SH-SY5Y (cell line): Measurements from ENCODE around the gene CELSR1.
A peak's percentile ranks its signal among the peaks of the same experiment; 100 is the strongest.

Experiments
- GATA2 ChIP-seq: IDR thresholded peaks from 2 replicates; pipeline ENCODE4 v1.6.1; 2011; ENCODE audit warnings: mild to moderate bottlenecking, low read depth, low read length
- GATA3 ChIP-seq: IDR thresholded peaks from 2 replicates; pipeline ENCODE4 v1.6.1; 2011; ENCODE audit warnings: low read depth, mild to moderate bottlenecking, low read length, moderate library complexity

The CELSR1 gene

DNA sequence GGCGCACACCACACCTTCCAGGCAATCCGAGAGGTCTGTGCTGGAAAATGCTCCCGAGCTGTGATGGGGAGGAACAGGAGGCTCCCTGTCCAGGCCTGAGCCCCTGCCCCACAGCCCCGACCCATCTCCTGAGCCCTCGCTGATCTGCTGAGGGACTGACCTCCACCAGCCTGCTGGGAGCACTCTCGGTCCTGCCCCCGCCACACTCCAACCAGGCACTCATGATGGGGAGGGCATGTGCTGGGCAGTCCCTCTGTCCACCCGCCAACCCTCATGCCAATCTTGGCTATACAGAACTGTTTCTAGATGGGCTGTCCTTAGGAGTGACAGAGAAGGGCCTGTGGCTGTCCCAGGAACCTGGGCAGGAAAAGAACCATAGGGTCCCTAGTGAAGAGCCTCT is 131.1 kb downstream of the CELSR1 start:
- TF ChIP-seq GATA2 (no peak), GATA3 (no peak)

GRCh38 chr22:46405901-46406300 is 131.5 kb downstream of the CELSR1 start:
- TF ChIP-seq GATA3 (no peak), GATA2 (no peak)

DNA sequence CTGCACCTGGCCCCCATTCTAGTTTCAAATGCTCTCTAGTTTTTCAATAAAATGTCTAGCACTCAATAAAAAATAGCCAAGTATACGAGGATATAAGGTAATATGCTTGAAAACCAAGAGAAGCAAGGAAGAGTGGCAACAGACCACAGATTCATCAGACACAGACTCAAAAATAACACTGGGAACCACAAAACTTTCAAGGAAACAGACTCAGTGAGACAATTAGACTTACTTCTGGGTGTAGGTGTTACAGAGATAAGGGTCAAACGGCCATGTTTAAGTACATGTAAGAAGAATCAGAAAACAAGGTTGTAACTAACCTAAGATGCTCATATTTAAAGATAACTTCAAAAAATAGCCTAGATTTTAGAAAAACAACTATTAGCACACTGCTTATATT is 134.9 kb downstream of the CELSR1 start:
- no peak for TF ChIP-seq GATA2
- TF ChIP-seq GATA3, result no peak

GRCh38 chr22:46401370-46401769 is 136.1 kb downstream of the CELSR1 start:
- TF ChIP-seq GATA2 (no peak), GATA3 (no peak)

GRCh38 chr22:46399251-46400024 is 138.0 kb downstream of the CELSR1 start:
- no peak for TF ChIP-seq GATA2
- TF ChIP-seq GATA3, result no peak

DNA sequence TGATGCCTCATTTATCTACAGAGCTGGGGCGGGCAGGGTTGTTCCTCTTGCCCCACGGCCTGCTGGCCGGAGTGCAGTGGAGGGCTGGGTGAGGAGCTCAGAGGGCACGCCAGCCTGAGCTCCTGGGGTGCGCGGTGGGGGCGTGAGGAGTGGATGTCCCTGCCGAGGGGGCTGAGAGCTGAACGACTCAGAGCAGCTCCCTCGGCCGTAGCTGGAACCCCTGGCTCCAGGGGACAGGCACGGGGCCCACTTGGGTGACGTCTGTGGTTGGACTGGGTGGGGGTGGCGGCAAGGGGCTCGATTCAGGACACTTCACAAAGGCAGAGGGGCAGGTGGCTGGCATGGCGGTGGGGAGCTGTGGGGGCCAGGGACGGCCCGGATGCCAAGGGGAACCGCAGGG is 139.5 kb downstream of the CELSR1 start:
- TF ChIP-seq GATA2 (no peak), GATA3 (no peak)

GRCh38 chr22:46397514-46397913 is 139.9 kb downstream of the CELSR1 start:
- no peak for TF ChIP-seq GATA2
- no peak for TF ChIP-seq GATA3

DNA sequence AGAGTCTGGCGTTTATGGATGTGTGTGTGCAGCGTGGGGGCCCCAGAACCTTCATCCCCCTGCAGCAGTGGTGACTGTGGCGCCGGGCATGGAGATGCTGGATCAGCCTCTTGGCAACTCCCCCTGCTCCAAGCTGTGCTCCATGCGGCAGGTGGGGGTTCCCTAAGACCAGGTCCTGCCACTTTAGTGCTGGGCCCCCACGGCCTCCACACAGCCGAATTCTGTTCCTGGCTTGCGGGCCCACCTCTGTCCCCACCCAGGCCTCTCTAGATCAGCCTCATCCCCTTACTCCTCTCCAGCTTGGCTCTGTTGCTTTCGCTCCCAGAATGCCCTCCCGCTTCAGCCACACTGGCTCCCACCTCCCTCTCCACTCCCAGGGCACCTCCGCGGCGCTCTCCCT is 142.3 kb downstream of the CELSR1 start:
- TF ChIP-seq GATA3 (no peak), GATA2 (no peak)

GRCh38 chr22:46394622-46395021 is 142.8 kb downstream of the CELSR1 start:
- no peak for TF ChIP-seq GATA3
- no peak for TF ChIP-seq GATA2

GRCh38 chr22:46393873-46394272 is 143.5 kb downstream of the CELSR1 start:
- TF ChIP-seq GATA3 (no peak), GATA2 (no peak)

DNA sequence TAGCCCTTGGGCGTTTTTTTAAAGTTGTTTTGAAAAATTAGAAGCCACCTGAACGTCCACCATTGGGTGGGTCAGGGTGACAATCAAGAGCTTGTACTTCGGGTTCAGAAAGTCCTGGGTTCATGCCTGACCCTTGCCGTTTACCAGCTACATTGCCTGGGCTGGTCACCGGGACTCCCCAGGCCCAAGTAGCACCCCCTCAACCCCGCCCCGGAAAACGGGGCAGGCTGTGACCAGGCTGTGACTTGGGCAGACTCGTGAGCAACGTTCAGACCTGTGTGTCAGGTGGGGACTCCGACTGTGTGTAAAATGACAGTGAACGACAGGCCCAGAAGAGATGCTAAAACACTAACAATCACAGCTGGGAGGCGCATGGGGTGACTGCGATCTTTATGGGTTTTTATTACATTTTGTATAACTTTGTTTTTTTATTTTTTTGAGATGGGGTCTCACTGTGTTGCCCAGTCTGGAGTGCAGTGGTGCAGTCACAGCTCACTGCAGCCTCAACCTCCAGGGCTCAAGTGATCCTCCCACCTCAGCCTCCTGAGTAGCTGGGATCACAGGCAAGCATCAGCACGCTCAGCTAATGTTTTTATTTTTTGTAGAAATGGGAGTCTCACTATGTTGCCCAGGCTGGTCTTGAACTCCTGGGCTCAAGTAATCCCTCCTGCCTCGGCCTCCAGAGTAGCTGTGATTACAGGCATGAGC is 145.1 kb downstream of the CELSR1 start:
- TF ChIP-seq GATA2 (no peak), GATA3 (no peak)

DNA sequence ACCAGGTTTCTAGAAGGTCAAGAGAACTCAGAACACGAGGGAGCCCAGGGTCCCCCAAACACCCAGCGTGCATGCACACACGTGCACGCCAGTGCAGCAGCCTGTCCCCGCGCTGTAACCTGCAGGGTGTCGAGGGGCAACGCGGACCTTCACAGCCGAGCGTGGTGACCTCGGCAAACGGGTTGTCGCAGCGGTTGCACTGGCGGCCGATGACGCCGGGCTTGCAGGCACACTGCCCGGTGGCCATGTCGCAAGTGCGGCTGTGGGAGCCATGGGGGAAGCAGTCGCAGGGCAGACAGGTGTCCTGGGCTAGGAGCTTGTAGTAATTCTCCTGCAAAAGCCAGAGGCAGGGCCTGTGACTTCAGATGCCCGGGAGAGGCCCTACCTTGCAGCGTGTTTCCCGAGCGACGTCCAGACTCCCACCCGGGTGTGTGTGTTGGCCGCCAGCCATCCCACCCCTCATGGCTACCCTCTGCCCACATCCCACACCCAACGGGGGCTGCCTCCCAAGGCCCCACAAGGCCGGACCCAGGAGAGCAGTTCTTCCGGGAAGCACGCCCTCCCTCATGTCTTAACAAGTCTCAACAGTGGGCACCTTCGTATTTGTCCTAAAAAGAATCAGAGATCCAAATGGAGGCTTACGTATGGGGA is 145.8 kb downstream of the CELSR1 start:
- no peak for TF ChIP-seq GATA3
- TF ChIP-seq GATA2, result no peak

DNA sequence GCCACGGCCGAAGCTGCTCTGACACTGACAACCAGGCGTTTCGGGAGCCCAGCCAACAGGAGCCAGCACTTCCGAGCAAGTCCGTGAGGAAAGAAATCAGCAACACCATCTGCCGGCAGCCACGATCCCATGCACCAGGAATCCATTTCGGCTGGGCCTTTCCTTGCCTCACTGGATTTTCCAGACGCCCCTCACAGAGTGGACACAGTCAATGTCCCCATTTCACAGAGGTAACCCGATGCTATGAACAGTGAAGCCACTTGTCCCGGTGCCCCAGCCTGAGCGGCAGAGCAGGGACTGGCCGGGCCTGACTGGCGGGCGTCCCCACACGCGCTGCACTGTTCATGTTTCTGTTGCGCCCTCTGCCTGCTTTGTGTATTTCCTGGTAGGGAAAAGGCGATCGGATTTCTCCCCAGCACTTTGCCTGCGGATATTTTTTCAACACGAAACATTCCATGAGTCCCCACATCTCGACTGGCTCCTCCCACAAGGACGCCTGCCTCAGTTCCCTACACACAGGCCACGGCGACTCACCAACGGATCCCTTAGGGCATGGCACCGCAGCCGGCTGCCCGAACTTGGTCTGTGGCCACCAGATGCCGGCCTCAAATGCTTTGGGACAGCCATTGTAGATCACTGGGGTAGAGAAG is 146.6 kb downstream of the CELSR1 start:
- no peak for TF ChIP-seq GATA3
- TF ChIP-seq GATA2, result peak; percentile 26; the same call in 1 of the 2 replicates

GRCh38 chr22:46390105-46390651 is 147.2 kb downstream of the CELSR1 start:
- TF ChIP-seq GATA3, result no peak
- no peak for TF ChIP-seq GATA2

DNA sequence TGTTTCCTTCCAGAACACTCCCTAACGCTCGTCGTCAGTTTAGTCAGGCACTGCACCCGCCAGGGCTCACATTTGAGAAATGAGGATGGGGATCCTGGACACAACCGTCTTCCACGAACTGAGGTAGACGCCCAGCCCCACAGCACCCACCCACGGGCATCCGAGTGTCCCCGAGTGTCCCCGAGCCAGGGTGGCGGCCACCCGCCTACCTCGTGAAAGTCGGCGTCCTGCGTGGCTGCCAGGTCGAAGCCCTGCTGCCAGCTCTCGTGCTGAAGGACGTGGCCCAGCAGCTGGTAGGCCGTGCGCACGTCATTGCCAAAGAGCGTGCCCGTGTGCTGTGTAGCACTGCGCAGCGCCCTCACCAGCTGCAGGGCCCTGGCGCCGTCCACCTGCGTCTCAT is 148.3 kb downstream of the CELSR1 start:
- TF ChIP-seq GATA3 (no peak), GATA2 (no peak)
